DOHH2 (cell line): ENCODE data around the gene ZW10.

ENCODE experiments used
- EZH2phosphoT487 ChIP-seq: fragments of 200-600 bp; sonication (generic); IDR thresholded peaks from 2 replicates; pipeline ENCODE4 v1.6.1; 2017; ENCODE audit warnings: borderline replicate concordance, mild to moderate bottlenecking, antibody characterized with exemption, low read length, moderate library complexity, mixed read lengths
- TF ChIP-seq, protein P1 (sequence below): fragments of 200-600 bp; sonication (generic); IDR thresholded peaks from one replicate; pipeline ENCODE4 v1.5.1; 2014; ENCODE audit warnings: antibody characterized with exemption, mild to moderate bottlenecking, low read depth, low read length; ENCODE audit not compliant: poor library complexity, severe bottlenecking

DNA sequence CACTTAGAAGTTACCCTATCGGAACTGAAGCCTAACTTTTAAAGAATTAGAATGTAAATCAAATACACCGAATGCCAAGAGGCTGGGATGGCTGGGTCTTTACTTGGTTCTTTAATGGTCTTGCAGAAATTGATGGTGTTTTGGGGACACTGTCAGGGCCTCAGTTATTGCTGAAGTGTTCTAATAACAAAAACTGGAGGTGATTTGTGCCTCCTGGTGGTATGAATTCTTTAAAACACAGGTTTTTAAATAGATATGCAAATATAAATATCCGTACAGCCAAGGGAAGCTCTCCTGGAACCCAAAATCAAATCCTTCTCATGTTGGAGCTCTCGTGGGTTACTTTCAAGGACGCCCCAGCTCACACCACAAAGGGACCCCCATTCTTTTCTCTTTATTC, 48.1 kb downstream of the ZW10 start:
- TF ChIP-seq, protein P1, sequence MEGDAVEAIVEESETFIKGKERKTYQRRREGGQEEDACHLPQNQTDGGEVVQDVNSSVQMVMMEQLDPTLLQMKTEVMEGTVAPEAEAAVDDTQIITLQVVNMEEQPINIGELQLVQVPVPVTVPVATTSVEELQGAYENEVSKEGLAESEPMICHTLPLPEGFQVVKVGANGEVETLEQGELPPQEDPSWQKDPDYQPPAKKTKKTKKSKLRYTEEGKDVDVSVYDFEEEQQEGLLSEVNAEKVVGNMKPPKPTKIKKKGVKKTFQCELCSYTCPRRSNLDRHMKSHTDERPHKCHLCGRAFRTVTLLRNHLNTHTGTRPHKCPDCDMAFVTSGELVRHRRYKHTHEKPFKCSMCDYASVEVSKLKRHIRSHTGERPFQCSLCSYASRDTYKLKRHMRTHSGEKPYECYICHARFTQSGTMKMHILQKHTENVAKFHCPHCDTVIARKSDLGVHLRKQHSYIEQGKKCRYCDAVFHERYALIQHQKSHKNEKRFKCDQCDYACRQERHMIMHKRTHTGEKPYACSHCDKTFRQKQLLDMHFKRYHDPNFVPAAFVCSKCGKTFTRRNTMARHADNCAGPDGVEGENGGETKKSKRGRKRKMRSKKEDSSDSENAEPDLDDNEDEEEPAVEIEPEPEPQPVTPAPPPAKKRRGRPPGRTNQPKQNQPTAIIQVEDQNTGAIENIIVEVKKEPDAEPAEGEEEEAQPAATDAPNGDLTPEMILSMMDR: no peak
- no peak for TF ChIP-seq EZH2phosphoT487
